Right forelimb (tissue), 1 donor: ENCODE measurements around the gene CCBE1.
"Not testable (repeated sequence)": the region's sequence is repeated elsewhere in the genome, so short reads cannot be mapped to it uniquely, and the experiment has no call there.

Source experiments
- DNase-seq: peaks from one replicate; pipeline ENCODE4 v3.0.0-alpha.2; 2018

The CCBE1 gene

GRCh38 chr18:59714096-59714495 is 16.9 kb upstream of the CCBE1 start:
- DNase-seq, result not testable (repeated sequence)

- no peak for DNase-seq
Observed at GRCh38 chr18:59712311-59712710, 15.1 kb upstream of the CCBE1 start.

GRCh38 chr18:59708988-59709387 is 11.8 kb upstream of the CCBE1 start:
- no peak for DNase-seq

- DNase-seq, result no peak
Observed at GRCh38 chr18:59707306-59707705, 10.1 kb upstream of the CCBE1 start.

GRCh38 chr18:59706499-59706898 is 9.3 kb upstream of the CCBE1 start:
- DNase-seq, result no peak

GRCh38 chr18:59705145-59705544 is 7.9 kb upstream of the CCBE1 start:
- DNase-seq, result no peak

GRCh38 chr18:59704146-59704545 is 6.9 kb upstream of the CCBE1 start:
- no peak for DNase-seq

- no peak for DNase-seq
Observed at GRCh38 chr18:59701272-59701671, 4.0 kb upstream of the CCBE1 start.

- DNase-seq, result no peak
Observed at GRCh38 chr18:59700535-59700967, 3.3 kb upstream of the CCBE1 start.

- DNase-seq, result no peak
Observed at GRCh38 chr18:59699750-59700534, 2.7 kb upstream of the CCBE1 start.

- DNase-seq, result no peak
Observed at GRCh38 chr18:59699061-59699460, 1.8 kb upstream of the CCBE1 start.

- no peak for DNase-seq
Observed at GRCh38 chr18:59696311-59697235, 650 bp downstream of the CCBE1 start.

GRCh38 chr18:59695551-59695950 is 1.7 kb downstream of the CCBE1 start:
- DNase-seq, result no peak

- DNase-seq, result no peak
Observed at GRCh38 chr18:59694824-59695223, 2.4 kb downstream of the CCBE1 start.

GRCh38 chr18:59691996-59692395 is 5.2 kb downstream of the CCBE1 start:
- no peak for DNase-seq

GRCh38 chr18:59690996-59691395 is 6.2 kb downstream of the CCBE1 start:
- DNase-seq, result peak; percentile 71

GRCh38 chr18:59690186-59690982 is 6.8 kb downstream of the CCBE1 start:
- DNase-seq, result no peak

- DNase-seq, result no peak
Observed at GRCh38 chr18:59689756-59690155, 7.5 kb downstream of the CCBE1 start.

- no peak for DNase-seq
Observed at GRCh38 chr18:59686260-59686659, 11.0 kb downstream of the CCBE1 start.

- no peak for DNase-seq
Observed at GRCh38 chr18:59685501-59685900, 11.7 kb downstream of the CCBE1 start.

- DNase-seq, result no peak
Observed at GRCh38 chr18:59684777-59685176, 12.4 kb downstream of the CCBE1 start.

GRCh38 chr18:59681521-59682004 is 15.7 kb downstream of the CCBE1 start:
- DNase-seq, result no peak

- no peak for DNase-seq
Observed at GRCh38 chr18:59681051-59681450, 16.2 kb downstream of the CCBE1 start.
